Prostate gland (tissue), 2 donors: ENCODE data around the gene VIPR2. TPM values are rescaled to one million over a fixed set of nuclear protein-coding genes. Genes with fewer than 3 reads are reported as not detected.
"Not testable (repeated sequence)": the region's sequence is repeated elsewhere in the genome, so short reads cannot be mapped to it uniquely, and the experiment has no call there.

ENCODE experiments used
- DNase-seq: peaks from one replicate; pipeline ENCODE4 v3.0.0-alpha.2; 2019; ENCODE audit warnings: low spot score
- H3K27ac ChIP-seq, 2 donors: fragments of 200-600 bp; sonication (generic); 2 replicates each; pipeline ENCODE4 v1.5.1; 2017 to 2019
- H3K27me3 ChIP-seq: fragments of 200-600 bp; sonication (generic); replicated peaks from 2 replicates; pipeline ENCODE4 v1.5.1; 2019; ENCODE audit not compliant: insufficient read depth
- H3K36me3 ChIP-seq, 2 donors: fragments of 200-600 bp; sonication (generic); 1 replicate in 1 of 2; 2 replicates in 1 of 2; pipeline versions ENCODE4 v1.5.1 to v1.8.1; 2017 to 2019
- H3K4me1 ChIP-seq: fragments of 200-600 bp; sonication (generic); replicated peaks from 2 replicates; pipeline ENCODE4 v1.5.1; 2019
- H3K4me3 ChIP-seq, 2 donors: fragments of 200-600 bp; sonication (generic); 2 replicates each; pipeline ENCODE4 v1.5.1; 2017 to 2019
- H3K9me3 ChIP-seq: fragments of 200-600 bp; sonication (generic); 2 replicates; pipeline ENCODE4 v1.5.1; 2017
- POLR2A ChIP-seq: fragments of 450-650 bp; IDR thresholded peaks from one replicate; pipeline ENCODE4 v1.6.1; 2016; ENCODE audit warnings: antibody characterized with exemption, mild to moderate bottlenecking
- POLR2AphosphoS5 ChIP-seq: sonication (generic); formaldehyde crosslinking; IDR thresholded peaks from one replicate; pipeline ENCODE4 v1.6.1; 2017; ENCODE audit warnings: antibody characterized with exemption
- WGBS: methylation state at CpG from one replicate; pipeline ENCODE4 v1.1.5; 2018; 5-methylcytosine and 5-hydroxymethylcytosine counted together
- intact Hi-C: fragments of 100-400 bp; cut with DNase I; formaldehyde crosslinking; loops from one replicate; pipeline ENCODE4 v1.14.2; 2022
- total RNA-seq, 2 donors: library from RNA; depleted of rRNA; stranded (reverse); fragments of >200 nt; gene quantifications; one replicate each; pipeline ENCODE4 v1.1.0, GENCODE V29; 2016
- TF ChIP-seq, protein P1 (sequence below), 4 experiments: fragments of 200-600 bp in 2 of 4; fragments of 450-650 bp in 2 of 4; sonication (generic) in 2 of 4; IDR thresholded peaks; 1 replicate in 3 of 4; 2 replicates in 1 of 4; pipeline ENCODE4 v1.5.1; 2016 to 2019; ENCODE audit warnings: antibody characterized with exemption in 4 of 4, mild to moderate bottlenecking in 2 of 4, moderate library complexity in 2 of 4

VIPR2 gene
- total RNA-seq, 2 donors from 2014 or later, result 1.0 to 13.5 TPM

DNA sequence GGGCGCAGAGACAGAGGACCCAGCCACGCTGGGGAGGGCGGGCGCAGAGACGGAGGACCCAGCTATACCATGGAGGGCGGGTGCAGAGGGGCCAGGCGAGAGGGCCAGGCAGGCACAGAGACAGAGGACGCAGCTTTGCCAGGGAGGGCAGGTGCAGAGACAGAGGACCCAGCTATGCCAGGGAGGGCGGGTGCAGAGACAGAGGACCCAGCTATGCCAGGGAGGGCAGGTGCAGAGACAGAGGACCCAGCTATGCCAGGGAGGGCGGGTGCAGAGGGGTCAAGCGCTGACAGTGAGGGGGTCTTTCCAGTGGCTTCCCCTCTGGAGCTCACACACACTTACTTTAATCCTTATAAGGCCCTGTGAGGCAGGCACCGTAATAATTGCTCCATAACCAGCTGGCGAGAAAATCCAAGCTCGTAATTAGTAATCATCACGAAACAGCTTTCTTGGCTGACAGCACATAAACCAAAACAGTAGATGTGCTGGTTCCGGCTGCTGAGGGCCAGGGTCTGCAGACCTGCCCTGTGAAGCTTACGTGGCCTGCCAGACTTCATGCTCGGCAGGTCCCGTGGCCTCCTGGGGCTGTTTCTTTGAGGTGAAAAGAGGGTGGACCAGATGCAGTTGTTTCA is 137.2 kb downstream of the VIPR2 start:
- no peaks in the 10 kb centered on the region for H3K36me3 ChIP-seq
- no peak overlapping the region for H3K4me3 ChIP-seq
- H3K27ac ChIP-seq, result no peak overlapping the region
- no peaks in the 10 kb centered on the region for H3K9me3 ChIP-seq
- intact Hi-C loops, result no loop called here
- 87% methylated on average over 19 of the region's 19 CpGs for WGBS
- no peaks in the 10 kb centered on the region for H3K4me1 ChIP-seq
- no peaks in the 10 kb centered on the region for H3K27me3 ChIP-seq
- DNase-seq, result no peak
- TF ChIP-seq, protein P1, sequence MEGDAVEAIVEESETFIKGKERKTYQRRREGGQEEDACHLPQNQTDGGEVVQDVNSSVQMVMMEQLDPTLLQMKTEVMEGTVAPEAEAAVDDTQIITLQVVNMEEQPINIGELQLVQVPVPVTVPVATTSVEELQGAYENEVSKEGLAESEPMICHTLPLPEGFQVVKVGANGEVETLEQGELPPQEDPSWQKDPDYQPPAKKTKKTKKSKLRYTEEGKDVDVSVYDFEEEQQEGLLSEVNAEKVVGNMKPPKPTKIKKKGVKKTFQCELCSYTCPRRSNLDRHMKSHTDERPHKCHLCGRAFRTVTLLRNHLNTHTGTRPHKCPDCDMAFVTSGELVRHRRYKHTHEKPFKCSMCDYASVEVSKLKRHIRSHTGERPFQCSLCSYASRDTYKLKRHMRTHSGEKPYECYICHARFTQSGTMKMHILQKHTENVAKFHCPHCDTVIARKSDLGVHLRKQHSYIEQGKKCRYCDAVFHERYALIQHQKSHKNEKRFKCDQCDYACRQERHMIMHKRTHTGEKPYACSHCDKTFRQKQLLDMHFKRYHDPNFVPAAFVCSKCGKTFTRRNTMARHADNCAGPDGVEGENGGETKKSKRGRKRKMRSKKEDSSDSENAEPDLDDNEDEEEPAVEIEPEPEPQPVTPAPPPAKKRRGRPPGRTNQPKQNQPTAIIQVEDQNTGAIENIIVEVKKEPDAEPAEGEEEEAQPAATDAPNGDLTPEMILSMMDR (IDR thresholded peaks at IDR 0.05), result no peak
- TF ChIP-seq POLR2A (no peak), POLR2AphosphoS5 (no peak)

DNA sequence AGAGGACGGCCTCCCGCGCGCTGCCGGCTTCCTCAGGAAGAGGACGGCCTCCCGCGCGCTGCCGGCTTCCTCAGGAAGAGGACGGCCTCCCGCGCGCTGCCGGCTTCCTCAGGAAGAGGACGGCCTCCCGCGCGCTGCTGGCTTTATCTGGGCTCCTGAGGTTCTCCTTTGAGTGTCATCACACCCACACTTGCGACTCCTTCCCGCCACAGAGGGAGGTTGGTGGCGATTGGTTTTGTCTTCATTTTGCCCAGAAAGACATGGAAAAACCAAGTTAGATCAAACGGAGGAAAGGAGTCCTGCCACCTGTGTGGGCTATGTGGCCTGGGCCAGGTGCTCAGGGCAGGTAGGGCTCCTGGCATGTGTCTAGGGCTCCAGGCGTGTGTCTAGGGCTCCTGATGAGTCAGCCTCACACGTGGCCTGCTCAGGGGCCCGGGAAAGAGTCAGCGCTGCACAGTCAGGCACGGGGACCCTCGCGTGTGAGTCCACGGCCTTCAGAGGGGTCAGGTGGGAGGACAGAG is 138.0 kb downstream of the VIPR2 start:
- no peak for DNase-seq
- H3K4me3 ChIP-seq, result no peak overlapping the region
- TF ChIP-seq POLR2A, result no peak
- TF ChIP-seq POLR2AphosphoS5, result no peak
- TF ChIP-seq, protein P1 (IDR thresholded peaks at IDR 0.05), result no peak
- WGBS, result 89% methylated on average over 25 of the region's 31 CpGs
- H3K27me3 ChIP-seq, result no peaks in the 10 kb centered on the region
- no peaks in the 10 kb centered on the region for H3K4me1 ChIP-seq
- intact Hi-C loops, result no loop called here
- no peaks in the 10 kb centered on the region for H3K9me3 ChIP-seq
- no peaks in the 10 kb centered on the region for H3K36me3 ChIP-seq
- H3K27ac ChIP-seq, result no peak overlapping the region

DNA sequence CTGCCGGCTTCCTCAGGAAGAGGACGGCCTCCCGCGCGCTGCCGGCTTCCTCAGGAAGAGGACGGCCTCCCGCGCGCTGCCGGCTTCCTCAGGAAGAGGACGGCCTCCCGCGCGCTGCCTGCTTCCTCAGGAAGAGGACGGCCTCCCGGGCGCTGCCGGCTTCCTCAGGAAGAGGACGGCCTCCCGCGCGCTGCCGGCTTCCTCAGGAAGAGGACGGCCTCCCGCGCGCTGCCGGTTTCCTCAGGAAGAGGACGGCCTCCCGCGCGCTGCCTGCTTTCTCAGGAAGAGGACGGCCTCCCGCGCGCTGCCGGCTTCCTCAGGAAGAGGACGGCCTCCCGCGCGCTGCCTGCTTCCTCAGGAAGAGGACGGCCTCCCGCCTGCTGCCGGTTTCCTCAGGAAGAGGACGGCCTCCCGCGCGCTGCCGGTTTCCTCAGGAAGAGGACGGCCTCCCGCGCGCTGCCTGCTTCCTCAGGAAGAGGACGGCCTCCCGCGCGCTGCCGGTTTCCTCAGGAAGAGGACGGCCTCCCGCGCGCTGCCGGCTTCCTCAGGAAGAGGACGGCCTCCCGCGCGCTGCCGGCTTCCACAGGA is 138.6 kb downstream of the VIPR2 start:
- H3K27me3 ChIP-seq, H3K27ac ChIP-seq, H3K36me3 ChIP-seq, DNase-seq, H3K4me1 ChIP-seq, intact Hi-C loops, H3K4me3 ChIP-seq, H3K9me3 ChIP-seq: not testable (repeated sequence)
- WGBS, result no CpG with 5 or more reads among the region's 69 CpGs

DNA sequence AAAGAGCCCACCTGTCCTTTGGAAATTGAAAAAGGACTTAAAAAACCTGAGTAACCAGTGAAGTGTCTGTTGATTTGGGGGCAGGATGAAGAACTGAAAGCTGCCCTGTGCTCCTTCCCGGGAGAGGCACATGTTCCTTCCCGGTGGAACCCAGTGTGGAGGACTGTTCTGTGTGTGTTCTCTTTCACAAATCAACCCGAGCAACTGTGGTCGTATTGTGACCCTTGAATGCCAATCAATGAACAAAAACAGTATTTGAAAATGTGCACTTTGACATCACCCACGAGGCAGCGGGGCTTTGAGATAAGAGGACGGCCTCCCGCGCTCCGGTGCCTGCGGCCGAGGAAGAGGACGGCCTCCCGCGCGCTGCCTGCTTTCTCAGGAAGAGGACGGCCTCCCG is 139.0 kb downstream of the VIPR2 start:
- WGBS, result 85% methylated on average over 18 of the region's 18 CpGs
- H3K27me3 ChIP-seq, result no peaks in the 10 kb centered on the region
- no peak overlapping the region for H3K27ac ChIP-seq
- no peak overlapping the region for H3K4me3 ChIP-seq
- intact Hi-C loops, result no loop called here
- H3K4me1 ChIP-seq, result no peaks in the 10 kb centered on the region
- no peaks in the 10 kb centered on the region for H3K9me3 ChIP-seq
- no peak for TF ChIP-seq POLR2A
- TF ChIP-seq, protein P1 (IDR thresholded peaks at IDR 0.05), result no peak
- TF ChIP-seq POLR2AphosphoS5, result no peak
- H3K36me3 ChIP-seq, result no peaks in the 10 kb centered on the region
- no peak for DNase-seq

DNA sequence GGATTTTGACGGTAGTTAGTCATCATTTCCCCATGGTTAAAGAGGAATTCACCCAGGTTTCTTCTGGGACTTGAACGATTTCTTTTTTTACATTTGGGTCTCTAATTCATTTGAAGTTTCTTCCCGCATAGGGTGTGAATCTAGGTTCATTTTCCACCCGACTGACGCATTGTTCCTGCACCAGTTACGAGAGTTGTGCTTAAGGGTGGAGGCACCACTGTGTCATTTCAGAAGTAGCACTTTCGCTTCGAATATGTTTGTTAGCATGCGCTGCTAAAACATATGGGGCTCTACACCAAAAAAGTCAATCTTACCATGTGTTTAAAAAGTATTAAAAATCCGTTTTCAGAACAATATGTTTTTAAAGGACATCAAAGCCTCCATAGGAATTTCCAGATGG is 140.3 kb downstream of the VIPR2 start:
- TF ChIP-seq POLR2A, result no peak
- TF ChIP-seq, protein P1 (IDR thresholded peaks at IDR 0.05), result no peak
- TF ChIP-seq POLR2AphosphoS5, result no peak
- WGBS, result 93% methylated on average over 10 of the region's 10 CpGs

More for the DNA sequence above, 140.3 kb downstream of the VIPR2 start:
- intact Hi-C loops, result no loop called here
- no peaks in the 10 kb centered on the region for H3K4me1 ChIP-seq
- no peak overlapping the region for H3K27ac ChIP-seq
- H3K27me3 ChIP-seq, result no peaks in the 10 kb centered on the region
- H3K9me3 ChIP-seq, result no peaks in the 10 kb centered on the region
- no peak for DNase-seq
- no peaks in the 10 kb centered on the region for H3K36me3 ChIP-seq
- no peak overlapping the region for H3K4me3 ChIP-seq
